Karpas-422 (cell line): ENCODE results near the gene SLC17A9. TPM values are rescaled to one million over a fixed set of nuclear protein-coding genes. Genes with fewer than 3 reads are reported as not detected.

Experiments
- DNase-seq: peaks from one replicate; pipeline ENCODE4 v3.0.0-alpha.2; 2015
- H2AFZ ChIP-seq: fragments of 200-600 bp; sonication (generic); 2 replicates; pipeline ENCODE4 v1.6.1; 2014; ENCODE audit warnings: antibody characterized with exemption, low read length, mixed read lengths
- H3K27ac ChIP-seq: fragments of 200-600 bp; sonication (generic); 2 replicates; pipeline ENCODE4 v1.5.1; 2014; ENCODE audit warnings: mild to moderate bottlenecking, low read length, moderate library complexity
- H3K27me3 ChIP-seq: fragments of 200-600 bp; sonication (generic); 2 replicates; pipeline ENCODE4 v1.6.1; 2014; ENCODE audit warnings: low read length, mixed read lengths
- H3K36me3 ChIP-seq: fragments of 200-600 bp; sonication (generic); 2 replicates; pipeline ENCODE4 v1.6.1; 2014; ENCODE audit warnings: low read length, mixed read lengths; ENCODE audit not compliant: insufficient read depth
- H3K4me1 ChIP-seq: fragments of 200-600 bp; sonication (generic); 2 replicates; pipeline ENCODE4 v1.6.1; 2014; ENCODE audit warnings: mild to moderate bottlenecking, low read length, mixed read lengths
- H3K4me2 ChIP-seq: fragments of 200-600 bp; sonication (generic); 2 replicates; pipeline ENCODE4 v1.6.1; 2014; ENCODE audit warnings: low read length, low read depth, mild to moderate bottlenecking; ENCODE audit not compliant: poor library complexity, severe bottlenecking
- H3K4me3 ChIP-seq: fragments of 200-600 bp; sonication (generic); 2 replicates; pipeline ENCODE4 v1.5.1; 2014; ENCODE audit warnings: mild to moderate bottlenecking, antibody characterized with exemption, low read length, mixed read lengths
- H3K79me2 ChIP-seq: fragments of 200-600 bp; sonication (generic); 2 replicates; pipeline ENCODE4 v1.6.1; 2014; ENCODE audit warnings: mild to moderate bottlenecking, low read length, mixed read lengths
- H3K9ac ChIP-seq: fragments of 200-600 bp; sonication (generic); 2 replicates; pipeline ENCODE4 v1.6.0; 2014; ENCODE audit warnings: low read length
- H3K9me2 ChIP-seq: fragments of 200-600 bp; sonication (generic), shearing (Covaris generic); replicated peaks from 2 replicates; pipeline ENCODE4 v1.6.0; 2014; ENCODE audit warnings: mild to moderate bottlenecking, low read length, moderate library complexity; ENCODE audit not compliant: insufficient read depth
- H3K9me3 ChIP-seq: fragments of 300-700, 200-600 bp; sonication (generic); 2 replicates; pipeline ENCODE4 v1.6.1; 2014; ENCODE audit warnings: low read length, mixed read lengths
- H4K20me1 ChIP-seq: fragments of 200-600 bp; sonication (generic); 2 replicates; pipeline ENCODE4 v1.6.1; 2014; ENCODE audit warnings: mild to moderate bottlenecking, antibody characterized with exemption, low read length, low read depth; ENCODE audit not compliant: insufficient read depth
- total RNA-seq: library from RNA; depleted of rRNA; stranded (reverse); fragments of >200 nt; shearing (Covaris generic); gene quantifications from 2 replicates; pipeline ENCODE4 v1.2.3, GENCODE V29; 2014; ENCODE audit warnings: low replicate concordance

Gene SLC17A9
- total RNA-seq, 1 experiment from 2014 or later = 15.9 TPM

DNA sequence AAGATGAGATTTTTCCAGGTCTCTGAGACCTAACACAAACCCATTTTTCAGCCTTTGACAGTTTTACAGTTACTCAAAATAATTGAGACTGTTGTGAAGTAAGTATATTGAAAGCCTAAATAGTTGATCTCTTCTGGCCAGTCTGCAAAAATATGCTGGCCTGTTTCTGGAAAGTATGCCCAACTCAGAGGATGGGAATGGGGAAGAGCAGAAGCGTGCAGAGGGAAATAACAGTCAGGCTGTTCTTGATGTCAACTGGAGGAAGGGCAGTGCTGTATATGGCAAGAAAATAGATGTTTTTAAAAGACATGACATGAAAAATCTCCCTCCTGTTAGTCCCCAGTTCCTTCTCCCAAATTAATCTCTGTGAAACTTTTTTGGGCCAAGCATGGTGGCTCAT is 10.7 kb upstream of the SLC17A9 start:
- DNase-seq = no peak
- peaks cover 53% of the 10 kb centered on the region for H3K36me3 ChIP-seq
- H3K27ac ChIP-seq = no peak overlapping the region
- peaks cover 10% of the 10 kb centered on the region; the same call in 1 of the 2 replicates for H4K20me1 ChIP-seq
- H3K4me1 ChIP-seq = peaks cover 16% of the 10 kb centered on the region
- no peaks in the 10 kb centered on the region for H3K9me3 ChIP-seq
- no peak overlapping the region for H3K9ac ChIP-seq
- no peak overlapping the region for H2AFZ ChIP-seq
- peaks cover 78% of the 10 kb centered on the region for H3K79me2 ChIP-seq
- H3K4me3 ChIP-seq = no peak overlapping the region
- H3K27me3 ChIP-seq = no peaks in the 10 kb centered on the region
- no peaks in the 10 kb centered on the region for H3K9me2 ChIP-seq
- no peak overlapping the region for H3K4me2 ChIP-seq

GRCh38 chr20:62942456-62942855 is 10.1 kb upstream of the SLC17A9 start:
- H3K9me2 ChIP-seq = no peaks in the 10 kb centered on the region
- H3K9ac ChIP-seq = no peak overlapping the region
- H3K36me3 ChIP-seq = peaks cover 60% of the 10 kb centered on the region
- H2AFZ ChIP-seq = no peak overlapping the region
- H3K27ac ChIP-seq = no peak overlapping the region
- no peaks in the 10 kb centered on the region for H3K27me3 ChIP-seq
- H3K79me2 ChIP-seq = peaks cover 75% of the 10 kb centered on the region
- H3K4me3 ChIP-seq = no peak overlapping the region
- peaks cover 10% of the 10 kb centered on the region; the same call in 1 of the 2 replicates for H4K20me1 ChIP-seq
- peaks cover 15% of the 10 kb centered on the region for H3K4me1 ChIP-seq
- no peak overlapping the region for H3K4me2 ChIP-seq
- H3K9me3 ChIP-seq = no peaks in the 10 kb centered on the region
- no peak for DNase-seq

DNA sequence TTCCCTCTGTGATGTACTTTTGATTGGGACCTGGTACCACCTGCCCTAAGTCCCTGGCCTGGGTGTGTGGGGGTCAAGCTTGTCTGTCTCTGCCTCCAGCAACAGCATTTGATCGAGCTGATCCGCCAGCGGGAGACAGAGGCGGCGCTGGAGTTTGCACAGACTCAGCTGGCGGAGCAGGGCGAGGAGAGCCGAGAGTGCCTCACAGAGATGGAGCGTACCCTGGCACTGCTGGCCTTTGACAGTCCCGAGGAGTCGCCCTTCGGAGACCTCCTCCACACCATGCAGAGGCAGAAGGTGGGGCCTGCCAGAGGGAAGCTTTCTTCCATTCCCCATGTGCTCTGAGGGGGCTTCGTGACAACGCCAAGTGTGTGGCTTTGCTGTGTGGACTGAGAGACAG is 9.1 kb upstream of the SLC17A9 start:
- no peak for DNase-seq
- H3K4me3 ChIP-seq = no peak overlapping the region
- no peaks in the 10 kb centered on the region for H3K9me3 ChIP-seq
- no peaks in the 10 kb centered on the region for H3K27me3 ChIP-seq
- no peak overlapping the region for H3K4me2 ChIP-seq
- peaks cover 13% of the 10 kb centered on the region for H3K4me1 ChIP-seq
- peaks cover 75% of the 10 kb centered on the region for H3K79me2 ChIP-seq
- H3K36me3 ChIP-seq = peaks cover 69% of the 10 kb centered on the region
- no peak overlapping the region for H3K27ac ChIP-seq
- H2AFZ ChIP-seq = no peak overlapping the region
- H3K9ac ChIP-seq = no peak overlapping the region
- peaks cover 9% of the 10 kb centered on the region; the same call in 1 of the 2 replicates for H4K20me1 ChIP-seq
- H3K9me2 ChIP-seq = no peaks in the 10 kb centered on the region

DNA sequence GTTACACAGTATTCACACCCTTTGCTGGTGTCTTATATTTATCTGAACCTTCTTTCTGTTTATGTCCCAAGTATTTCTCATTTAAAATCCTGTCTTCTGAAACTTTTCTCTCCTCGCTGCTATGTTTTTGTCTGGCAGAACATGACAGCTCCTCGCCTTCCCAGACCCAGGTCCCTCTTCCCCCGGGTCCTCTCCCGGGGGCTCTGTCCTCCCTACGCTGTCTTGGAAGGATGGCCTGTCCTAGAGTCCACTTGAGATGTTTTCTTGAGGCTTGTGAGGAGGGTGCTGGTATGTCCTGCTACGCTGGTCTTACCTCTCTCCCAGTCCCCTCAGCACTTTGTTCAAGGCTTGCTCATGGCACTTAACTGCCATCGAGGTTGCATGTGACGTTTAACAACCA is 8.3 kb upstream of the SLC17A9 start:
- Histone ChIP-seq H3K9me2 (no peaks in the 10 kb centered on the region), H3K9me3 (peaks cover 4% of the 10 kb centered on the region; the same call in 1 of the 2 replicates), H3K79me2 (peaks cover 67% of the 10 kb centered on the region), H3K4me1 (peaks cover 8% of the 10 kb centered on the region), H3K36me3 (peaks cover 77% of the 10 kb centered on the region), H3K27me3 (no peaks in the 10 kb centered on the region), H3K27ac (no peak overlapping the region), H4K20me1 (0 out of 2 replicates have a peak, but pooled peaks cover 4% of the 10 kb centered on the region), H3K4me3 (no peak overlapping the region), H2AFZ (no peak overlapping the region), H3K9ac (no peak overlapping the region), H3K4me2 (no peak overlapping the region)
- no peak for DNase-seq

GRCh38 chr20:62944746-62945145 is 7.8 kb upstream of the SLC17A9 start:
- H3K27ac ChIP-seq = no peak overlapping the region
- H3K9me2 ChIP-seq = no peaks in the 10 kb centered on the region
- H3K4me2 ChIP-seq = no peak overlapping the region
- peaks cover 83% of the 10 kb centered on the region for H3K36me3 ChIP-seq
- H3K9ac ChIP-seq = no peak overlapping the region
- DNase-seq = no peak
- no peak overlapping the region for H3K4me3 ChIP-seq
- H3K4me1 ChIP-seq = peaks cover 2% of the 10 kb centered on the region
- peaks cover 4% of the 10 kb centered on the region; the same call in 1 of the 2 replicates for H3K9me3 ChIP-seq
- peaks cover 61% of the 10 kb centered on the region for H3K79me2 ChIP-seq
- H4K20me1 ChIP-seq = 0 out of 2 replicates have a peak, but pooled peaks cover 4% of the 10 kb centered on the region
- no peaks in the 10 kb centered on the region for H3K27me3 ChIP-seq
- H2AFZ ChIP-seq = no peak overlapping the region

DNA sequence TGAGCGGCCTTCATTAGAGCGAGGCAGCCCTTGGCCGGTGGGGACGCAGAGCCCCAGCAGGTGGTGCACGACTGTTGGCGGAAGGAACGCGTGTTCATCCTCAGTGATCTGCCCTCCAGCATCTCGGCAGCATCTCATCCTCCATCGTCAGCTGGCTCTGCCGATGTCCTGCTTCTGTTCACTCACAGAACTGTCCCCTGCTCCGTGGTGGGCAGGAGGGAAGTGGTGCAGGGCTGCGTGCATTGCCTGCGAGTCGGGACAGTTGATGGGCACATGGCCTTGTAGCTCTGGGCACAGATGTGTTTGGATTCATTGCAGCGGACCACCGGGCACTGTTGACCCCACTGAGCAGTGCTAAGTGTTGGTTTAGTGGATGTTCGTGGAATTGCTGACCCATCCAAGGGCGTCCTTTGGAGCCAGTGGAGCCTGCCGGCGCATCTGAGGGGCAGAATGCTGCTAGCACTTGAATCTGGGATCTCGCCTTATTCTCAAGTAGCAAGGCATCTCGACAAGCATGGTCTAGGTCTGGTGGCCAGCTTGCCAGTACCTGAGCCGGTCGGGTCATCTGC is 6.7 kb upstream of the SLC17A9 start:
- H3K4me1 ChIP-seq = no peaks in the 10 kb centered on the region
- H4K20me1 ChIP-seq = 0 out of 2 replicates have a peak, but pooled peaks cover 4% of the 10 kb centered on the region
- no peak overlapping the region for H3K27ac ChIP-seq
- peaks cover 83% of the 10 kb centered on the region for H3K36me3 ChIP-seq
- H3K9me2 ChIP-seq = no peaks in the 10 kb centered on the region
- no peak overlapping the region for H3K4me3 ChIP-seq
- peaks cover 50% of the 10 kb centered on the region for H3K79me2 ChIP-seq
- no peak overlapping the region for H2AFZ ChIP-seq
- peaks cover 4% of the 10 kb centered on the region; the same call in 1 of the 2 replicates for H3K9me3 ChIP-seq
- DNase-seq = no peak
- H3K9ac ChIP-seq = no peak overlapping the region
- H3K4me2 ChIP-seq = no peak overlapping the region
- H3K27me3 ChIP-seq = no peaks in the 10 kb centered on the region

GRCh38 chr20:62946918-62947317 is 5.6 kb upstream of the SLC17A9 start:
- Histone ChIP-seq H3K36me3 (peaks cover 73% of the 10 kb centered on the region), H3K4me2 (no peak overlapping the region), H3K27me3 (no peaks in the 10 kb centered on the region), H3K9ac (no peak overlapping the region), H3K79me2 (peaks cover 40% of the 10 kb centered on the region), H3K9me2 (no peaks in the 10 kb centered on the region), H4K20me1 (no peaks in the 10 kb centered on the region), H2AFZ (no peak overlapping the region), H3K27ac (no peak overlapping the region), H3K4me1 (peaks cover 7% of the 10 kb centered on the region), H3K4me3 (no peak overlapping the region), H3K9me3 (peaks cover 4% of the 10 kb centered on the region; the same call in 1 of the 2 replicates)
- DNase-seq = no peak

GRCh38 chr20:62947532-62948300 is 4.8 kb upstream of the SLC17A9 start:
- Histone ChIP-seq H4K20me1 (no peaks in the 10 kb centered on the region), H3K36me3 (peaks cover 72% of the 10 kb centered on the region), H3K4me2 (no peak overlapping the region), H3K4me3 (no peak overlapping the region), H3K27me3 (no peaks in the 10 kb centered on the region), H3K9me2 (no peaks in the 10 kb centered on the region), H3K9ac (no peak overlapping the region), H3K9me3 (peaks cover 4% of the 10 kb centered on the region; the same call in 1 of the 2 replicates), H3K79me2 (peaks cover 36% of the 10 kb centered on the region), H3K4me1 (peaks cover 11% of the 10 kb centered on the region), H2AFZ (no peak overlapping the region), H3K27ac (no peak overlapping the region)
- no peak for DNase-seq
